Stimulated activated CD8-positive, alpha-beta memory T cell treated with anti-CD3 and anti-CD28 coated beads, Interleukin-4, amount 100 ng/mL, for 24 hours (primary cell): ENCODE data around the gene PTPRN2.

ENCODE experiments used
- DNase-seq: peaks from one replicate; pipeline ENCODE4 v3.0.0-alpha.2; 2020; ENCODE audit warnings: low read depth

Gene PTPRN2

DNA sequence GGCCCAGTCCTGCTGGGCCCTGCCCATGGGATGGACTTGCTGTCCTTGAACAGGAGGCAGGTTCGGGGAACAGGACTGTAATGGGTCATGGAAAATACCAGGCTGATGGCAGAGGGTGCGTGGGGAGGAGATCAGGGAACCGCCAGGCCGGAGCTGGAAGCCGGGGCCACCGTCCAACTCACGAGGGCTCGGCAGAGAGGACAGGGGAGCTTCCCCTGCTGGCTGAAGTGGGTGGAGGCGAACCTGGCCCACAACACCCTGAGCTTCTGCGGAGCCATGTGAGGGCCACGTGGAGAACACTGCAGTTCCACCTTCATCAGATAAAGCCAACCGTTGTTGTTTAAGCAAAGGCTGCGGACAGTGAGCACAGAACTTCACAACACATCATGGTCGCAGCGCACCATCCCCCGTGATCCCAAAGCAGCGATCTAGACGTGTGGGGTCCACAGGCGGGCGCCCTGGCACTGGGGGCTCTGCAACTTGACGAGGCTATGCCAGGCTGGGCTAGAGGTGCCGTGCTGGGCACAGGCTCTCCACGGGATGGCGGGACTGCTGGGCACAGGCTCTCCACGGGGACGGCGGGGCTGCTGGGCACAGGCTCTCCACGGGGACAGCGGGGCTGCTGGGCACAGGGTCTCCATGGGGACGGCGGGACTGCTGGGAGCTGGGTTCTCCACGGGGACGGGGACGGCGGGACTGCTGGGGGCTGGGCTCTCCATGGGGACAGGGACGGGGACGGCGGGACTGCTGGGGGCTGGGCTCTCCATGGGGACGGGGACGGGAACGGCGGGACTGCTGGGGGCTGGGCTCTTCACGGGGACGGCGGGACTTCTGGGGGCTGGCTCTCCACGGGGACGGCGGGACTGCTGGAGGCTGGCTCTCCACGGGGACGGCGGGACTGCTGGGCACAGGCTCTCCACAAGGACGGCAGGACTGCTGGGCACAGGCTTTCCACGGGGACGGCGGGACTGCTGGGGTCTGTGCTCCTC is 777.5 kb downstream of the PTPRN2 start:
- DNase-seq, result no peak

DNA sequence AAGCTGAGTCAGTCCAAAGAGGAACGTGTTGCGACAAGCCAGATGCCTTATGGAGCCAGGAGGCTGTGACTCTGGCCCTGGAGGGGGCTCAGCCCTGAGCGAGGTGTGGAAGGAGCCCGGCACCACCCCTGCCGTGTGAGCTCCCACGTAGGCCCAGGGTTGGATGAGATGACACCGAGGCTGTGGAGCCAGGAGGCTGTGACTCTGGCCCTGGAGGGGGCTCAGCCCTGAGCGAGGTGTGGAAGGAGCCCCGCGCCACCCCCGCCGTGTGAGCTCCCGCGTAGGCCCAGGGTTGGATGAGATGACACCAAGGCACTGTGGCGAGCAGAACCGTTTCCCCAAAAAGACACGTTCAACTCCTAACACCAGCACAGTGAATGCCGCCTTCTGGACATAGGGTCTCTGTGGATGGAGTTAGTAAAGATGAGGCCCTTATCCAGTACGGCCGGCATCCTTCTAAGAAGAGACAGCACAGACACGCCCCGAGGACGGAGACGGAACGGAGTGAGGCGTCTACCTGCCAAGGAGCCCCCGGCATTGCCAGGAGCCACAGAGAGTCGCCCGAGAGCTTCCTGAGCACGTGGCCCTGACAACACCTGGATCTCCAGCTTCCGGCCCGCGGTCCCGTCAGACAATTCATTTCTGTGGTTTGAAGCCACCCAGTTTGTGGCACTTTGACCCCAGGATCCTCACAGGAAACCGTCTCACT is 778.3 kb downstream of the PTPRN2 start:
- no peak for DNase-seq

DNA sequence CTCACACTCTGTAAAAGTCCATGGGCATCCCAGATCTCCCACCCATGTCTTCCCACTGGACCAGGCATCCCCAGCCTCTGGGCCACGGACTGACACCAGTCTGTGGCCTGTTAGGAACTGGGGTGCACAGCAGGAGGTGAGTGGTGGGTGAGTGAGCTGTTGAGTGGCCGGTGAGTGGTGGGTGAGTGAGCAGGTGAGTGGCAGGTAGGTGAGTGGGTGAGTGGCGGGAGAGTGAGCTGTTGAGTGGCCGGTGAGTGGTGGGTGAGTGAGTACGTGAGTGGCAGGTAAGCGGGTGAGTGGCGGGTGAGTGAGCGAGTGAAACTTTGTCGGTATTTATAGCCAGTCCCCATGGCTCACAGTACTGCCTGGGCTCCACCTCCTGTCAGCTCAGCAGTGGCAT is 779.6 kb downstream of the PTPRN2 start:
- no peak for DNase-seq

DNA sequence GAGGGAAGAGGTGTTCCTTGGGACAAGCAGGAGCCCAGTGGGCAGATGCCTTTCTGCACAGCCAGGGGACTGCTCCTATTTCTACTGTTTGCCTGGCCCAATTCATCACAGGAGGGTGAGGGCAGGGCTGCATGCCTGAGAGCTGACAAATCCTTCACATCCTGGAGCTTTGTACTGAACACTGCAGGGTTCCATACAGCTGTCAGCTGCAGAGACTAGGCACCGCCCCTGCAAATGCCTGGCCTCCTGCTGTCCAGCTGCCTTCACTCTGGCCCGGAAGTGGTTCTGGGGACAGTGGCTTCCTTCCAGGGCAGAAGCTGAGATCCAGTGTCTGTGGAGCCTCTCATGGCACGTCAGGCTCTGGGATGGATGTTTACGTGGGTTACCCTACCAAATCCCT is 780.1 kb downstream of the PTPRN2 start:
- no peak for DNase-seq

DNA sequence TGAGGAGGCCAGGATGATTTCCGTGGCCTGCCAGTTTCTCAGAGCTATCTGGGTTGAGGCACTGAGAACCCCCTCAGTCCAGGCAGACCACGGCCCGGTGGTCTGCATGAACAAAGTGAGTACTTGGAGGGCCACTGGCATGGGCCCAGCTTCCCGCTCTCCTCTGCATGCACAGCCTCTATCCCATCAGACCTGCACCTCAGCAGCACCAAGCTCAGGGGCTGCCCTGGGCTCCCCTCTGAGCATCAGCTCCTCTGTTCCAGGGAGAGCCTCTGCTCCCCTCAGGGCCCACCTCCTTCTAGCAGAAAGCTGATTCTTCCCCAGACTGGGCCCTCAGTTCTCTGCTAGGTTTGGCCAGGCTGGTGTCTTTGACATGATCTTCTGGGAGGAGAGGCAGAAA is 780.9 kb downstream of the PTPRN2 start:
- DNase-seq, result no peak

DNA sequence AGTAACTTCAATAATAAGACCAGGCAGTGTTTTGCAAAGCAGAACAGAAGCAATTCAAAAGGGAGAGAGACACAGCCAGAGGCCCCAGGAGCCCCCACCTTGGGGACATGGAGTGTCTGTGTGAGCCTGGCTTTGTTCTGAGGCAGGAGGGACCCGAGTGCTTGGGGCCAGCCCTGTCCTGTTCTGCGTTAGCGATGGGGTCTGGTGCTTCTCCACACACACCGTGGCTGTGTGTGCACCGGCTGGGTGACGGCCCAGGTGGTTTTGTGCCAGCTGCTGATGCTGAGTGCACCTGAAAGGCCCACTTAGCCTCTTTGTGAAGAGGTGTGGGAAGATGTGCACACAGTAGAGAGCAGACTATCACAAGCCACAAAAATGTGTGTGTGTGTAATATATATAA is 781.9 kb downstream of the PTPRN2 start:
- no peak for DNase-seq

DNA sequence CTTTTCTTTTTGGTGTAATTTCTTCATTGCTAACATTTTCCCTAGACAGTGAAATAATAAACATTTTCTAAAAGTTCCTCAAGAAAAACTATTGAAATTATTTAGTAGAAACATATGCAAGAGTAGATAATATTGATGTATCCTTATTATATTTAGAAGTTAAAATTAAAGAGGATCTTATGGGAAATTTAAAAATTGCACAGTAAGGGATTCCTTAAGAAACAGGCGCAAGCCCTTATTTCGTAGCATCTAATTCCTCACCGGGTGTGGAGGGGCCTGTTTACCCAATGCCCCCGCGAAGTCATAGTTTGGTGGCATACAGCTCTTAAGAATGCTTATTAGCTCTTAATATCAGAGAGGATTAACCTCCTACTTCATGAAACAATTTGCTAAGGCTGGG is 783.7 kb downstream of the PTPRN2 start:
- no peak for DNase-seq

DNA sequence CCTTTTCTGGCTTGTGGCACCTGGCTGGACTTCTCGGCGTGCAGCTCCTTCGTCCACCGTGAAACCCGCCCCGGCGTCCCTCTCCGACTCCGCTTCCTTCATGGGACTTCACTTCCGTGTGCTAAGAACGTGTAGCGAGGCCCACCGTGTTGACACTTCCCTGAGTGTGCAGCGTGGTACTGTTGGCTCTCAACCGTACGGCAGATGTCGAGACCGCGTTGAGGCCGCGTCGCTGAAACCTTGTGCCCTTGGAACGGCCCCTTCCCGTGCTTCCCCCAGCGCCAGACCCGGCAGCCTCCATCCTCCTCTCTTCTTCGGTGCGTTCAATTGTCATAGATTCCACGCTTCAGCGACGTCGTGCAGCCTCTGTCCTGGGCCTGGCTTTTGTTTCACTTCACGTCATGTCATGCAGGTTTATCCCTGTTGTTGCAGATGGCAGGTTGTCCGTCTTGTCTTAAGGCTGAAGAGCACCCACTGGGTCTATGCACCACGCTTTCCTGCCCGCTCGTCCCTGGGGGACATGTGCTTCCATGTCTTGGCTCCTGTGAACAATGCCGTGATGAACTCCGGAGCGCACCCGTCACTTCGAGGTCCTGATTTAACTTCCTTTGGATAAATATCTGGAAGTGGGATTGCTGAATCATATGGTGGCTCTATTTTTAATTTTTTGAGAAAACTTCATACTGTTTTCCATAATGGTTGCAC is 785.5 kb downstream of the PTPRN2 start:
- no peak for DNase-seq

DNA sequence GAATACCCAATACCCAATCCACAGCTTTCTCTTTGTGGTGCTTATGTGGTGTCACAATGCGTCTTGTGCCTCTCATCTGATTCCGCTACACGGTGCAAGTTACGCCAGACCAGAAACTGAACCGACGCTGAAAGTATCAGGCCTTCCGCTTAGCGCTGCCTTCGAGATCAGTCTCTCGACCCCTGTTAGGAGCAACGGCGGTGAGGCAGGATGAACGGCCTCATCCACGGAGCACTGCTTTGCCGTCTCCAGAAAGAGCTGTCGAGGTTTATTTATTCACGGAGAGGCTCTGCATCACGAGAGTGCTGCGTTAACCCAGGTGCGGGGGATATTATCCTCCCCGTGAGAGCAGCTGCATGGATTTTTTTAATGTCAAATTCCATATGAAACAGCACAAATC is 786.5 kb downstream of the PTPRN2 start:
- no peak for DNase-seq

DNA sequence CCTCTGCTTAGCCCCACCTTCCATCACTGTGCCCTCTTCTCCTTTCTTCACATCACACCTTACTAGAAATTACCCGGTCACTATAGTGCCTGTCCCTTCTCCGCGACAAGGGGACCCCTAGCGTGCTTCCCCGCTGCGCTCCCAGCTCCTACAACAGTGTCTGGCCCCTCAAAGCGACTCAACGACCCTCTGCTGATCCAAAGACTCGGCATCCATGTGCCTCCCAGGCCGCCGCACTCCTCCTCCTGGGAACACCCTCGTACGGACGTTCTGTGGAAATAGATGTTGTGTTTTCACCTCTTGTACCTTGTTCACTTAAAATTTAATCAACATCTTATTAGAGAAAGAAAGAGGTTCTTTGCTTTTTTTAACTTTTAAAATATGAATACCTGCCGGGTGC is 787.3 kb downstream of the PTPRN2 start:
- no peak for DNase-seq

DNA sequence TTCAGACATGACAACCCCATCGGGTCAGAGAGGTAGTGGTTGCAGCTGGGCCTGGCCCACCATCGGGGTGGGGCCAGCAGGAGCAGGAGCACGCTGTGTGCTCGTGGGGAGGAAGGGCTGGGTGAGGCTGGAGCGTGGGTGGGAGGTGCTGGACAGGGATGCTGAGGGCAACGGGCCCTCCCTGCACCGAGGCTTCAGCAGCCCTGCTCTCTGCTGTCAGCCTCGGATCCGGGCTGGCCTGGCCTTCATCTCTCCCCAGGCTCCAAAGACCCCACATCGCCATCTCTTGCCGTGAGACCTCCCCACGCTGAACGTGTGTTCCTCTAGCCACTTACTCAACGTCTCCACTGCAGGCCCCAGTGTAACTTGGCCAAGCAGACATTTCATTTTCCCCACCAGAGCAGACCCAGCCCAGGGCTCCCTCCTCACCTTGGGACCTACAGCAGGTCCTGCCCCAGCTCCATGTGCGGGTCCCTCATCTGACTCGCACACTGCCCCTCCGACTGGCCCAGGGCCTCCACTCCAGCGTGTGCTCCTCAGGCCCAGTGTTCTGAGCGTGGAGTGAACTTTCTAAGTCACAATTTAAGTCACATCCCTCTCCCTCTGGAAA is 788.4 kb downstream of the PTPRN2 start:
- no peak for DNase-seq

DNA sequence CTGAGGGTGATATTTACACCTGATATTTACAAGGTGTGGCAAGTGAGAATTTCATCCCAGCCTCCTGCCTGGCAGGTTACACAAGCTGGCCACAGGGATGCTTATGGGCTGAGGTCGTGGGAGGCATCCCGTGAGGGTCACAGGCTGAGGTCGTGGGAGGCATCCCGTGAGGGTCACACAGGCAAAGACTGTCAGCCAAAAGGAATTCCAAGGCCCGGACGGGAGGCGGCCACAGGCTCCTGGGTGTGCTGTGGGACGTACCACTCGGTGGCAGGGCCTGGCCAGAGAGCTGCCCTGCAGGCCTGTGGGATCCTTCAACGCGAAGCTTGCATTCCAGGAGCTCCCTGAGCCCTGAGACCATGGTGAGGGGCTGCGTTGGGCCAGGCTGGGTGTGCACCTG is 790.3 kb downstream of the PTPRN2 start:
- no peak for DNase-seq

DNA sequence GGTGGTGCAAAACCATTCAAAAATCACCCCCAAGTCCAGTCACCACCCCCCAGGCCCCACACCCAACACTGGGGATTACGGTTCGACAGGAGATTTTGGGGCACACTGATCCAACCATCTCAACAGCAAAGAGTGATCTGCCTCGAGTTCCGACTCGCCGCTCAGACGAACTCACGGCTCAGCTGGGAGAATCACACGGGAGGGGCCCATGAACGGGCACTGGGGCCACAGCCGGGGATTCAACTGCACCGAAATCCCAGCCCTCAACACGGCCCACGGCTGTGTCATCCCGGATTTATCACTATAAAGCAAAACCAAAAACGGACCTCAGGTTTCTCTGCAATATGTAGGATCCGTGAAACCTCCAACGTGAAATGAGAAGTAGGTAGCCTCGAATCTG is 790.8 kb downstream of the PTPRN2 start:
- DNase-seq, result no peak

DNA sequence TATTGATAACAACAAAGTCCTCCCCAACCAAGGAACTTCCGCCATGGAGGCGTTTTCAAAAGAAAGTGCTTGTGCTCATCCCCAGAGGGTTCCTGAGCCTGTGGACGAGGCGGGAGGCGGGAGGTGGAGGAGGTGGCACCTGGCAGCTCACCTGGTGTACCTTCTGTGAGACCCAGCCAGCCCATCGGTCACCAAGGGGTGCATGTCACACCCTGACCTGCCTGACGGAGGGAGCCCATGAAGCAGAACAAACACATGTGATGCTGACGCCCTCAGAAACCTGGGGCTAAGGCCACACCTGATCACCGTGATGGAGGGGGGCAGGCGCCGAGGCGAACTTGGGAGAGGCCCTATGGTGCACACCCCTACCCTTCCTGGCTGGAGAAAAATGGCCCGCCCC is 792.0 kb downstream of the PTPRN2 start:
- no peak for DNase-seq

DNA sequence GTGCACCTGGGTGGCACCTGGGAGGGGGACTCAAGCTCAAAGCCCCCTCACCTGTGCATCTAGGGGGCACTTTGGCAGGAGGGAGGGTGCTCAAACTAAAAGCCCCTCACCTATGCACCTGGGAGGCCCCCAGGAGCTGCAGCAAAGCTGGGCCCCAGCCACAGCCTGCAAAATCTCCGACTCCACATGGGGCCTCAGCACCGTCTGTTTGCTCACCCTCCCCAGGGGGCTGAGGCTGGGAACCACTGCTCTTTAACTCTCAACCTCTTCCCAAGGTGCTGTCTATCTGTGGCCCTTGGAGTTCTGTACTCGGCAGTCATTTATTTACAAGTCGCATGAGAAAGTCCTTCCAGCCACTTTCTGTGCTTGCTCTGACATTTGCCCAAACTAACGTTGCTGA is 792.4 kb downstream of the PTPRN2 start:
- DNase-seq, result no peak

DNA sequence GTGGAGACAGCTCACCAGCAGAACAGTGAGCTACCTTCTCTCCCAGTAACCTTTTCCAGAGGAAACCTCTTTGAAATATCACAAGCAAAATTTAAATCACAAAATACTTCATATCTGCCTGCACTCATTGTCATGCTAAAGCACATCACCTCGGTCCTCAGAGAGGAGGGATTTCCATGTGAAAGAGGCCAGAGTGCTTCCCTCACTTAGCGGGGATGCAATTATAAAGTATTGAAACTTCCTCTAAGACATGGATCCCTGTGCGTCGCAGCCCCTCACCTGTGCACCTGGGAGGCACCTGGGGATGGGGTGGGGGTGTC is 792.9 kb downstream of the PTPRN2 start:
- no peak for DNase-seq

DNA sequence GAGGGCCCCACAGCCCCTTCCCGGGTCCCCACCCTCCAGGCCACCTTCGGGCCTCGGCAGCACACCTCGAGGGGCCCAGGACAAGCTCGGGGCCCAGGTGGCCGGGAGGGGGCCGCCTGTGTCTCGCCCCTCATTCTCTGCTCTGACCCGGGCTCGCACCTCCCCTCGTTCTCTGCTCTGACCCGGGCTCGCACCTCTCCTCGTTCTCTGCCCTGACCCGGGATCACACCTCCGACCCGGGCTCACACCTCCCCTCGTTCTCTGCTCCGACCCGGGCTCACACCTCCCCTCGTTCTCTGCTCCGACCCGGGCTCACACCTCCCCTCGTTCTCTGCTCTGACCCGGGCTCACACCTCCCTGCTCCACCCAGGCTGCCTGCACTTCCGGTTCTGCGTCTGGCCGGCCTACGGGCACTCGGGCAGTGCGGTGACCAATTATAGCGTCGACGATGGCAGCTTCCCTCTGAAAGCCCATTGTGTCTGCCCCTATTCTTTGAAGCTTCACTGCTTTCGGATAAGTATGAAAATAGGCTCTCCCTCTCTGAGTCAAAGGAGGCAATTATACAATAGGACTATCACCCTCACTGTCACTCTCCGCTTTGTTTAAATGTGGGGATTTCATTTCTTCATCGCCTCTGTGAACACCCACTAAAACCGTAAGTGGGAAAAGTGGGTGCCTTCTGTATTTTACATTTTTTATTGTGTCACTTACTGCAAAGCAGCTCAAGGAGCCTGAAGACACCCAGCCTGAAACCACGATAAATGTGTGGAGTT is 793.5 kb downstream of the PTPRN2 start:
- no peak for DNase-seq

DNA sequence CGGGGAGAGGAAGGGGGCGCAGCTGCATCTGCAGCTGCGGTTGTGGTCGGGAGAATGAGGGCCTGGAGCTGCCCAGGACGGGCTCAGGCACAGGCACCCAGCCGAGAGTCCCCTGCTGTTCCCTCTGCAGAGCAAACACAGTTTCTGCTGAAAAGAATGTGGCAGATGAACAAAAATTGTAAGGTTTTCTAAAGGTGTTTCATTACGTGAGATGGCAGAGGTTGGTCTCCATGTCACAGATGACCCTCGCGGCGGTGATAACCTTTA is 794.6 kb downstream of the PTPRN2 start:
- DNase-seq, result no peak

DNA sequence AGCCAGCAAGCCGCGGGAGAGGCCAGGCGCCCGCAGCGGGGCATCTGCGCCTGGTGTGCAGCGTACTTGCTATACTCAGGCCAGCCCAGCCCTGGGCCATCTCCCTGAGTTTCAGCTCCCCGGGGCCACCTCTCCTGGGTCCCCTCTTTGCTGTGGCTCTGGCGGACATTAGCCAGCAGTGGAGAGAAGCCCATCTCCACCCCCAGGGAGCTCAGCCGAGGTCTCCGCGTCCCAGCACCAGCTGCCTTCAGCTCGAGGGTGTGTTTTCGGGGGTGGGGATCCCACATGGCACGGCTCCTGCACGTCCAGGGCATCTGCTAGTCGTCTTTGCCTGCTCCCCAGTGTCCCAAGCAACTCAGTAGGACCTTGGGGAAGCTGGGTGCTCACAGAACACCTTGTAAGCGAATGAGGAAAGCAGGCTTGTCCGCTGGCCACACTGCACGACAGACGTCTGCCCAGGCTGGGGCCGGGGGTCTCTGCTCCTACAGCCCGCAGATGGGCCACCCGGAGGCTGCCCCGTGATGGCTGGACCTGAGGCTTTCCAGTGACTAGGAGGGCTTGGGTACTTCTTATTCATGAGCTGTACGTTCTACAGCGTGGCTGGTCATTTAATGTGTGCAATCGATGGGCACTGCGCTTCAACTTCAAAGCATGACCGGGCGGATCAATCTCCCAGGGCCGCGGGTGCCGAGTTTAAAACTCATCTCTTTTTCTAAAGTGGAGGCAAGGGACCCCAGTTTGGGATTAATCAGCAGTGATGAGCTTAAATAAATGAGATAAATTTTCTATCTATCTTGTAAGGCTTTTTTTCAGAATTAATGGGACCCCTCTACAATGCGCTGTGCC is 795.2 kb downstream of the PTPRN2 start:
- DNase-seq, result no peak

DNA sequence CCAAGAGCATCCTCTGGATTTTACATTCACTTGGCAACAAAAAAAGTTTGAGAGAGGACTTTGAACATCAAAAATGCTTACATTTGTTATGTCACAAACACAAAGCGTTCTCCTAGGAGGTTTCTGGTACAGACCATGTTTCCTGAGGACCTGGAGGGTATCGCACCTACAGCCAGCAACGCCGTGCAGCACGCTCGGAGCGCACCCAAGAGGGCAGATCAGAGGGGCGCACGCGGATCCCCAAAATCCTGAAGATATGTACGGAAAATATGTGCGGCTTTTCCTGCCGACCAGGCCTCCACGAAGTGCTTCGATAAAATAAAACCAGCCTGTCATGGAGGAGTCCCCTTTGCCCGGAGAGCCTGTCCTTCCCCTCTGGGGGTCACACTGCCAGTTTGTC is 796.0 kb downstream of the PTPRN2 start:
- no peak for DNase-seq

DNA sequence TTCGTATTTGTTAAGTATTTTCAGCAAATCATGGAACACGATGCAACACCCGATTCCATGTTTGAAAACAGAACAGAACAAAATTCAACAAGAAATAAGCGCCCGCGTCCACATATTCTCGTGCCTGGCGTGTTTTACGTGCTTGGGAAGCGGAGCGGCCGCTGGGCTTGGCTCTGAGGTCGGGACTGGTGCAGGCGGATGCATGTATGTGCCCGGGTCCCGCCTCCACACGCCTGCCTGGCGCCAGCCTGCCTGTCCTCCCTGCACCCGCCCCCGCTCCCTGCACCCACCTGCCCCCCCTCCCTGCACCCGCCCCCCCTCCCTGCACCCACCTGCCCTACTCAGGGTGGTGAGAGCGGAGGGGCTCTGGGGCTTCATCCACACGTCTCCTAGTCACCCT is 796.4 kb downstream of the PTPRN2 start:
- no peak for DNase-seq
